GM19452 (cell line): ENCODE measurements around the gene MPZL1.
"Not testable (repeated sequence)": the region's sequence is repeated elsewhere in the genome, so short reads cannot be mapped to it uniquely, and the experiment has no call there.

Source experiments
- ATAC-seq: cut with Tn5 transposase; IDR thresholded peaks from one replicate; pipeline ENCODE4 v1.9.1; 2021; ENCODE audit not compliant: unreplicated experiment

Gene MPZL1

DNA sequence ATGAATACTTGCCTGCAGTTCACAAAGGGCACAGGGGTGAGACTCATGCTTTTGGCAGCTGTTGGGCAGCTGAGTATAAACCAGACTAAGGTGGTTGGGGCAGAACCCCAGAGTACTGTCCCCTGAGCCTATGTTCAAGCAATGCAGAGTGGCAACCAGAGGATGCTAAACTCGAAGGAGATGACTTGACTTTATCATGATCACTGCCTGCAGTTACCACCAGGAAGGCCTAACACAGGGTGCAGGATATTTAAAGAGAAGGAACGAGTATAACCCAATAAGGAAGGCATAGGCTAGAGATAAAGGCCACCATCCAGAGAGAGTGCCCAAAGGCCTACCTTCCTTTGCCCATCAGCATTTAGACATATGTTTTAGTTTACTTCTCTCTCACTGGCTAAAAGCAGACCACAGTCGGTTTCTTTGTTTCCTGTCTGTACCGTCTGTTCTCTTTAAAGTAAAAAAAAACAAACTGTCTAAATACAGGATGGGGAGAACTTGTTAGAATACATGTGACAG is 83.3 kb downstream of the MPZL1 start:
- ATAC-seq: no peak

- ATAC-seq: not testable (repeated sequence)
Observed at GRCh38 chr1:167806235-167806634, 84.5 kb downstream of the MPZL1 start.

- ATAC-seq: not testable (repeated sequence)
Observed at GRCh38 chr1:167806676-167807075, 84.9 kb downstream of the MPZL1 start.

DNA sequence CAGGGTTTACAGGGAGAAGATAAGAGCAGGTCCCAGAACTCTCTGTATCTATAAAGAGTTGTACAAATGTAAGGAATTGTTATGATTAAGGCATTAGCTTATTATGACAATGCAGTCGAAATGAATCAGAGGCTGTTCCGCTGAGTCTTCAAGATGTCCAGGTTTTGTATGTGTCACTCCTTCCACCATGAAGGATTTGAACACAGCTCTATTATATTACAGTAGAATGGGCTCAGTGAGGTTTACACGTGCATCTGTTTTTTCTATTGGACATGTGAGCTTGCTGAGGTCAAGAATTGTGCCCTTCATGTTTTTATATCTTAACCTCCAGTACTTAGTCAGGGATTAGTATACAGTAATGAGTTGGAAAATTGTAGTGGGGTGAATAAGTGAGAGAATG is 86.3 kb downstream of the MPZL1 start:
- ATAC-seq: no peak

GRCh38 chr1:167808690-167809089 is 86.9 kb downstream of the MPZL1 start:
- no peak for ATAC-seq

DNA sequence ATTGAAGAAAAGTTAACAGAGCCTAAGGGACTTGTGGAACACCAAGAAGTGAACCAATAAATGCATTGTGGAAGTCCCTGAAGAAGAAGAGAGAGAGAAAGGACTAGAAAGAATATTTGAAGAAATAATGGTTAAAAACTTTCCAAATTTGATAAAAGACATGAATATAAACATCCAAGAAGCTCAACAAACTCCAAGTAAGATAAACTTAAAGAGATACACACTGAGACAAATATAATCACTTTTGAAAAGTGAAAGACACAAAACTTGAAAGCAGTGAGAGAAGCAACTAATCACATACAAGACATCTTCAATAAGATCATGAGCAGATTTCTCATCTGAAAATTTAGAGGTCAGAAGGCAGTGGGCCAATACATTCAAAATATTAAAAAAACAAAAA is 91.2 kb downstream of the MPZL1 start:
- no peak for ATAC-seq

DNA sequence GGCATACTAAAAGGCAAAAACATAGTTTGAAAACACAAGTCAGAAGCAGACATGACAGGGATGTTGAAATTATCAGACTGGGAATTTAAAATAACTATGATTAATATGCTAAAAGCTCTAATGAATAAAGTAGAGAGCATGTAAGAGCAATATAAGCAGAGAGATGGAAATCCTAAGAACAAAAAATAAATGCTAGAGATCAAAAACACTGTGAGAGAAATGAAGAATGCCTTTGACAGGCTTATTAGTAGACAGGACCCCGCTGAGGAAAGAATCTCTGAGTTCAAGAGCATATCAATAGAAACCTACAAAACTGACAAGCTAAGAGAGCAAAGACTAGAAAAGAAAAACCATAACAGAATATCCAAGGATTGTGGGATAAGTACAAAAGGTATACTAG is 93.9 kb downstream of the MPZL1 start:
- no peak for ATAC-seq

DNA sequence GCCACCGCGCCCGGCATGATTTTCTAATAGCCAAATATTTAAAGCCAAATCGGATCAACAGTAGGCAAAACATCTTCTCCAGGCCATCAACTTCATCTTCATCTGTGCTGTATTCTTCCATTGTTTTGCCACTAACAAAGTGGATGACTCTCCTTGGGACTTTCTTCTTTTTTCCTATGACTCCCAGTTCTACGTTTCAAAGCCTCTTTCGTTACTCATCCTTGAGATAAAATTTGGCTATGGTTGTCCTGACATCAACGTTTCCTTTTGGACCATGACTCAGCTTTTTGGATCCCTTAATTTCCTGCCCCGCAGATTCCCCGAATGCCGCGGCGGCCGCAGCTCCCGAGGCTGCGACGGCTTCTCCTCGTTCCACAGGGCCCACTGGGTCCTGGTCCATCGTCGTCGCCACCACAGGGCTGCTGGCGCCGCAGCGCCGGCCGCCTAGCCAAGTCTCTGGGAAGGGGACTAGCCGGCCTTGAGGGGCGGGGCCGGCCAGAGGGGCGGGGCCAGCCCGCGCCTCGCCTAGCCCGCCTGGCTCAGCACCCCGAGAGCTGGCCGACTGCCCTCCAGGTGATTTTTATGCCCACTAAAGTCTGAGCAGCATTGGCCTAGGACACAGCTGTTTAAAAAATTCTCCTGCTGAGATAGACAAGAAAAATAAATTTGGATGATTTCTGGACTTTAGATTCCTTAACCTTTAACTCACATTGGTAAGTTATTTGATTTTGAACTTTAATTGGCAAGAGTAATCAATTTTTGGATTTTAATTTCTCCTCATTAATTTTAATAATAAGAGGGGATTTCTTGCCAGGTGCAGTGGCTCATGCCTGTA is 98.3 kb downstream of the MPZL1 start:
- peak; percentile 77 for ATAC-seq

- ATAC-seq: no peak
Observed at GRCh38 chr1:167820684-167821355, 99.0 kb downstream of the MPZL1 start.

DNA sequence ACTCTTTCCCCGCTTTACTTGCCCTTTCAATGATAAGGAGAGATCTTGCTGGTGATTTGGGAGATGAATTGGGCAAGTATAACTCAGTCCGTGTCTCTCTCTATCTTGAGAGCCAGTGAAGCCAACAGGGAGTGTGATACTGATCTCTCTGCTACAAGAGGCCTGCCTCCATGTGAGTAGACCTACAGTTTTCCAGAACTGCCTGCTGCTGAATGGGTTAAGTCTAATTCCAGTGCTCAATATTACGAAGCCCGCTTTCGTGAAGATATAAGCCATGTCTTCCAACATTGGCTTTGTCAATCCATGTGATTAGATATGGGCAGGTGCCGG is 99.5 kb downstream of the MPZL1 start:
- no peak for ATAC-seq

GRCh38 chr1:167821969-167822685 is 100.3 kb downstream of the MPZL1 start:
- ATAC-seq: no peak

DNA sequence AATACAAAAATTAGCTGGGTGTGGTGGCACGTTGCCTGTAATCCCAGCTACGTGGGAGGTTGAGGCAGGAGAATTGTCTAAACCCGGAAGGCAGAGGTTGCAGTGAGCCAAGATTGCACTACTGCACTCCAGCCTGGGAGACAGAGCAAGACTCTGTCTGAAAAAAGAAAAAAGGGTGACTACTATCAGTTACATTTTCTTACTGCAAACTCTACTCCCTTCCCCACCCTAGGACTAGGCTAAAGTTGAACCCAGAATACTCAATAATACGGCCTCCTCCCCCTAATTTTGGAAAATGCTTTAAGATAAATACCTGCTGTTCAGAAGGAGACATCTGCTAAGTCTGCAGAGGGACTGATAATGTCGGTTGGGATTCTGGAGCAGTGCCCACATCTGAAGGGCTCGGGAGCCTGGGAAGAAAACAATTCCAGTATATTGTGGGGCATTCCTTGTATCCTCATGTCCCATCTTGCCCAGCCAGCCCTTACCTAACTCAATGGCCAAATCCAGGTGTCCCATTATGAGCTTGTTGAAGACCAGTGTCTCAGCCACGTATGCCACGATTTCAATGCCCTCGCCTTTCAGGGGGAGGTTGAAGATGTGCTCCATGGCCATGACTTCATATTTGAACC is 102.5 kb downstream of the MPZL1 start:
- no peak for ATAC-seq

- ATAC-seq: no peak
Observed at GRCh38 chr1:167825419-167826079, 103.8 kb downstream of the MPZL1 start.

DNA sequence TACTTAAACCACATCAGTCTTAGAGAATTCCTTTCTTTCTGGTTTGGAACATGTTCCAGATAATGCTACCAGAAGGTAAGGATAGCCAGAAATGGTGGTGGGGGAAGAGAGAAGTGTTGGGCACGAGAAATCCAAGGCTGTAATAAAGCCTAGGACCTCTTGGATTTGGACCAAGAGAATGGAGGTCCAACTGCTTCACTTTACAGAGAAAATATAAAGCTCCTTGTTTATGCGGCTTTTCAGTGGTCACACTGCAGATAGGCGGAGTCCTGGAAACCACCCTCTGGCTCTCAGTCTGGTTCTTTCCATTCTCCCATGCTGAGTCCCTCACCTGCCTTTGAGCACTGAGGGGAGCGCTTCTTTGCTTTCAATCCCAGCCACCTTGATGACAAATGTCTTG is 104.3 kb downstream of the MPZL1 start:
- ATAC-seq: no peak

DNA sequence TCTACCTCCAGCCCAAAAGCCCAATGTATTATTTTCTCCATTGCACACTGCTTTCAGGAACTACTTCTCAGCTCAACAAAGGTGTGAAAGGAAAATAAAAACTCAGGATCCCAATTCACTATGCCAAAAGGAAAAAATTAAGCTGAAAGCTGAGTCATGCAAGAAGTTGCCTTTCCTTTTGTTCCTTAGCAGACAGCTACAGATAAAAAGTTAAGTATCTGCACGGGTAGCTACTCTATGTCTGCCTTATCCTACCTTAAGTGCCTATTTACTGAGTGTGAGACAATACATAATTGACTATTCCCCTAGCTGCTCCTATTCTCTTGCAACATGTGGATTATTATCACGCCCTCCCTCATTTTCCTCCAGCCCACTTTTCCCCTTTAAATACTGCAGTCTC is 108.1 kb downstream of the MPZL1 start:
- no peak for ATAC-seq

DNA sequence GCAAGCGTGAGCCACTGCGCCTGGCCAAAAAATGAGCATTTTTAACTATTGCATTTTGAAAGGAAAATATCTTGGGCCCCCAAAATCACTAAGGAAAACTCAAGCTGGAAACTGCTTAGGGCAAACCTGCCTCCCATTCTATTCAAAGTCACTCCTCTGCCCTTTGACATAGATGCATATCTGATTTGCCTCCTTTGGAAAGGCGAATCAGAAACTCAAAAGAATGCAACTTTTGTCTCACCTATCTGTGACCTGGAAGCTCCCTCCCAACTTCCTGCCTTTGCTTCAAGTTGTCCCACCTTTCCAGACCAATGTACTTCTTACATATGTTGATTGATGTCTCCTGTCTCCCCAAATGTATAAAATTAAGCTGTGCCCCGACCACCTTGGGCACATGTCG is 108.9 kb downstream of the MPZL1 start:
- ATAC-seq: not testable (repeated sequence)

GRCh38 chr1:167832693-167833092 is 110.9 kb downstream of the MPZL1 start:
- no peak for ATAC-seq

DNA sequence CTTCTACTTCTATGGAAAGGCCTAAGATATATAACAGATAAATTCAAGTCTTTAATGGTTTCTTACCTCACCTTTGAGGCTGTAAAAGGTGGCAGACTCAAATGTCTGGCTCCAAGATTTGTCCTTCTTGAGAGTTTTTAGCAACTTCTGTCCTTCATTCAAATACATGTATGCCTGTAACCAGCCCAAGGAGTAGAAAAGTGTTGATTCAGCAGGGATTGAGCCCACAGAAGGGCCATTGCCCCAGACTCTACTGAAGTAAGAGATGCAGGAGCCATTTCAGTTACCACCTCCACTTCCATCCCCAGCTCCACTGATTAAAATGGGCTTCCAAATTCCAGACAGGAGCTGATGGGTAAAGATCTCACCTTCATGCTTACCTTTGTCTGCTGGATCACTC is 112.1 kb downstream of the MPZL1 start:
- no peak for ATAC-seq

DNA sequence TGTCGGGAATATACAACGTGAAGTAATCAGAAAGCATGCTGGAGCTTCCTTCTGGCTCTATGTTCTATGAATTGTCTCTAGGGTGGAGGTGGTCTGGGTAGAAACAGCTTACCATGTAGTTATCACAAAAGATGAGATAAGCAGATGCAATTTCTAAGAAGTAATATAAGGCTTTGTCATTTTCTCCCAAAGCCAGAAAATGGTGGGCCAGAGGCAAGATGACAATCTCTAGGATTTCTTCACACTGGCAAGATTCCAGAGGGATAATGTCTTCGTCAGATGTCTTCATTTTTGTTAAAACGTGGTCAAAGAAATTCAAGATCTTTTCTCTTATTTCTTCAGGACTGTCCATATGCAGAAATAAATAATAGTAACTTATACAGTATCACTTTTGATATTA is 114.4 kb downstream of the MPZL1 start:
- ATAC-seq: no peak

DNA sequence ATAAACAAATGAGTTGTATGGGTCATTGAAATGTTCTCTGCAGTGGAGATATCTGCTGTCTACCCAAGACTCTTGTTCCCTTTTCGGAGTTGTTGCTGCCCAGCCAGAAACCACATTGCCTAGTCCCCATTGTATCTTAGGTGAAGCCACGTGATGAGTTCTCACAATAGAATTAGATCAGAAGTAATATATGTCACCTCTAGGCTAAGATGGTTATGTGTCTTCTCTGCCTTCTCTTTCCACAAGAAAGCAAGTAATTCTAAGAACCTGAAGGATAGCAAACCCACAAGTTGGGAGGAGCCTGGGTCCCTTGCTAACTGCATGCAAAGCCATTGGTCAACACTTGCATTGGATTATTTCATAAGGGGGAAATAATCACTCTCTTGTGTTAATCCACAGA is 115.5 kb downstream of the MPZL1 start:
- no peak for ATAC-seq

DNA sequence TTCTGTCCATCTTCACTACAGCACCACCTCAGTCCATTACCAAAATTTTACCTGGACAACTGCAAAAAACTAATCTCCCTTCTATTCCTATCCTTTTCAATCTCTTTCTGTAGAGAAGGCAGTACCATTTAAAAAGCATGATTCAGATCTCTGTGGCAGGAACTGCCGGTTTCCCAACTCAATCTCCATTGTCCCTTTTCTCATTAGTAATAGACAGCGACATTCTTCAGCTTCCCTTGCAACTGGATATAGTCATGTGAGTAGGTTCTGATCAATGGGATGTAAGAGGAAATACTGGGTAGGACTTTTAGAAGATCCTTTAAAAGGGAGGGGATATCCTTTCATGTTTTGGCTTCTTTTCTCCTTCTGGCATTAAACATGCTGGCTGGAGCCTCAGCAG is 117.2 kb downstream of the MPZL1 start:
- ATAC-seq: no peak
